T-helper 17 cell (primary cell): Measurements from ENCODE around the gene RAC2. TPM values are rescaled to one million over a fixed set of nuclear protein-coding genes. Genes with fewer than 3 reads are reported as not detected.

Experiments
- ATAC-seq: fragments of 150-1000 bp; cut with Tn5 transposase; 2 replicates; pipeline ENCODE4 v1.10.0; 2021; ENCODE audit warnings: mild to moderate bottlenecking, moderate library complexity
- DNase-seq, 3 donors: peaks; one replicate each; pipeline versions ENCODE4 v3.0.0 to v3.0.0-alpha.2; 2020 to 2021
- H3K9me3 ChIP-seq: one replicate; pipeline ENCODE4 v1.7.0; 2013; ENCODE audit warnings: low read length, mild to moderate bottlenecking; ENCODE audit not compliant: control insufficient read depth, poor library complexity, severe bottlenecking
- H3K27ac Mint-ChIP-seq: one replicate; pipeline ENCODE4 v1.8.0; 2022; ENCODE audit warnings: mild to moderate bottlenecking, moderate library complexity, mixed read lengths
- H3K27me3 Mint-ChIP-seq: one replicate; pipeline ENCODE4 v1.8.0; 2022; ENCODE audit warnings: mixed read lengths
- H3K36me3 Mint-ChIP-seq: one replicate; pipeline ENCODE4 v1.8.0; 2022; ENCODE audit warnings: low read depth, mixed read lengths
- H3K4me1 Mint-ChIP-seq: one replicate; pipeline ENCODE4 v1.8.0; 2022; ENCODE audit warnings: mild to moderate bottlenecking, mixed read lengths
- H3K4me3 Mint-ChIP-seq: one replicate; pipeline ENCODE4 v1.8.0; 2022; ENCODE audit warnings: mild to moderate bottlenecking, moderate library complexity, mixed read lengths
- total RNA-seq, 4 donors: library from RNA in 2 of 4; stranded (reverse) in 2 of 4; gene quantifications; one replicate each; pipeline ENCODE4 v1.2.3 and lab custom pipeline; 2022 to 2026

RAC2 gene
- total RNA-seq, 2 donors from 2014 or later: 297 to 478 TPM

DNA sequence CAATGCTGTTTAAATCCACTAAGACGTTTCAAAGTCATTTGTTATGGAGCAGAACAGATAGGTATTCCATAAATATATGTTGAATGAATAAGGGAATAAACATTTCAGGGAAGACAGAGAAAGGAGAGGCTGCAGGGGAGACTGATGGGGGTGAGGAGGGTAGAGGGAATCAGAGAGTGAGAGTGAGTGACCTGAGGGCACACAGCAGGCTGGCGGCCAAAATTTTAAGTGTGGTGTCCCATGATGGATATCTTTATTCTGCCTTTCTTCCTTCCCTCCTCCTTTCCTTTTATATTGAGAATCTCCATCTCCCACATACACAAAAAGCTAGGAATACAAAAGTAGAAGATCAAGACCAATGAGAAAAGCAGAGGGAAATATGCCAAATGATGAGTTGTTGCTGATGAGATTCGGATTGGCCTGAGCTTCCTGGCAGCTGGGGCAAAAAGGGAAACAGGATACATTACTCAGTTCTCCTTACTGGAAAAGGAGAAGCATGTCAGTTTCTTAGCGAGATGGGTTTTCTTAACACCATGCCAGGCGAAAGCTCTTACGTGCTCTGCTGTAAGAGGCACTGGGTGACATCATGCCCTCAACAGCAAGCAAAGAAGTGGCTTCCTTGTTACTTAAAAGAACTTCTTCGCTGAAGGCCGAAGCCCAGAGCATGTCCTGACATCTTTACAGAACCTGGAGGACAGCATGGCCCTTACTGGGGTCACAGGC is 27.0 kb upstream of the RAC2 start:
- no peaks in the 10 kb centered on the region for H3K27me3 Mint-ChIP-seq
- DNase-seq (no peak), ATAC-seq (no peak)
- peaks cover 31% of the 10 kb centered on the region for H3K4me1 Mint-ChIP-seq
- H3K36me3 Mint-ChIP-seq: no peaks in the 10 kb centered on the region
- no peak overlapping the region for H3K4me3 Mint-ChIP-seq
- H3K9me3 ChIP-seq: no peaks in the 10 kb centered on the region
- peak overlapping the region; percentile 92 for H3K27ac Mint-ChIP-seq

DNA sequence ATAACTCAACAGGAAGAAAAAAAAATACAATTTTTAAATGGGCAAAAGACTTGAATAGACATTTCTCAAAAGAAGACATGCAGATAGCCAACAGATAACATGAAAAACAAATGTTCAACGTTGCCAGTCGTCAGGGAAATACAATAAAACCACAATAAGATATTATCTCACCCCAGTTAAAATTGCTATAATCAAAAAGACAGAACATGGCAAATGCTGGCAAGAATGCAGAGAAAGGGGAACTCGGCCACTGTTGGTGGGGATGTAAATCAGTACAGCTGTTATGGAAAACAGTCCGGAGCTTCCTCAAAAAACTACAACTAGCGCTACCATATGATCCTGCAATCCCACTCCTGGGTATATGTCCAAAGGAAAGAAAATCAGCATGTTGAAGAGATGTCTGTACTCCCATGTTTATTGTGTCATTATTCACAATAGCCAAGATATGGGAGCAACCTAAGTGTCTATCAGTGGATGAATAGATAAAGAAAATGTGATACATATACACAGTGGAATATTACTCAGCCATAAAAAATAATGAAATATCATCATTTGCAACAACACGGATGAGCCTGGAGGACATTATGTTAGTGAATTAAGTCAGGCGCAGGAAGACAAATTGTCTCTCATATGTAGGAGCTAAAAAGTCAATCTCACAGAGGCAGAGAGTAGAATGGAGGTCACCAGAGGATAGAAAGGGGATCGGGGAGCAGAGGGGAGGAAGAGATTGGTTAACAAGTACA is 26.0 kb upstream of the RAC2 start:
- peak overlapping the region; percentile 92 for H3K27ac Mint-ChIP-seq
- peaks cover 29% of the 10 kb centered on the region for H3K4me1 Mint-ChIP-seq
- ATAC-seq (peak; percentile 26), DNase-seq (no peak)
- no peaks in the 10 kb centered on the region for H3K9me3 ChIP-seq
- H3K27me3 Mint-ChIP-seq: no peaks in the 10 kb centered on the region
- H3K36me3 Mint-ChIP-seq: no peaks in the 10 kb centered on the region
- H3K4me3 Mint-ChIP-seq: peak overlapping the region; percentile 63

DNA sequence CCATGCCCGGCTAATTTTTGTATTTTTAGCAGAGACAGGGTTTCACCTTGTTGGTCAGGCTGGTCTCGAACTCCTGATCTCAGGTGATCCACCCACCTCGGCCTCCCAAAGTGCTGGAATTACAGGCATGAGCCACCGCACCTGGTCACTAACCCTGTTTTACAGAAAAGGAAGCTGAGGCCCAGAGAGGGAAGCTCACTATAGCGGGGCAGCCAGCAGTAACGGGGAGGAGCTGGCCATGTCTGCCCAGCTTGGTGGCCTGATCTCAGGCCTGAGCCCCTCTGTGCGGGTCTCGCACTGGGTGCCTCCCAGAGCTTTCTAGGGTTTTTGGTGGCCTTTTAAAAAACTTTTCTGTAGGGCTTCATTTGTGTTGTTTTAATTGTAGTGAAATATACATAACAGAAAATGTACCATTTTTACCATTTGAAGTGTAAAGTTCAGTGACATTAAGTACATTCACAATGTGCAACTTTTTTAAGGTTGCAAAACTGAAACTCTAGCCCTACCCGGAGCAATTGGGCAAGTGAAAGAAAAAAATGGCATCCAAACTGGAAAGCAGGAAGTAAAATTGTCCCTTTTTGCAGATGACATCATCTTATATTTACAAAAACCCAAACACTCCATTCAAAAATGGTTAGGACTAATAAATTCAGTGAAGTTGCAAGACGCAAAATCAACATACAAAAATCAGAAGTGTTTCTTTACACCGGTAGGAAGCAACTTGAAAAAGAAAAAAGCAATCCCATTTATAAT is 23.8 kb upstream of the RAC2 start:
- DNase-seq: no peak
- peak overlapping the region; percentile 88 for H3K4me3 Mint-ChIP-seq
- H3K27ac Mint-ChIP-seq: peak overlapping the region; percentile 96
- no peak for ATAC-seq
- peaks cover 29% of the 10 kb centered on the region for H3K4me1 Mint-ChIP-seq
- no peaks in the 10 kb centered on the region for H3K27me3 Mint-ChIP-seq
- H3K36me3 Mint-ChIP-seq: no peaks in the 10 kb centered on the region
- no peaks in the 10 kb centered on the region for H3K9me3 ChIP-seq

DNA sequence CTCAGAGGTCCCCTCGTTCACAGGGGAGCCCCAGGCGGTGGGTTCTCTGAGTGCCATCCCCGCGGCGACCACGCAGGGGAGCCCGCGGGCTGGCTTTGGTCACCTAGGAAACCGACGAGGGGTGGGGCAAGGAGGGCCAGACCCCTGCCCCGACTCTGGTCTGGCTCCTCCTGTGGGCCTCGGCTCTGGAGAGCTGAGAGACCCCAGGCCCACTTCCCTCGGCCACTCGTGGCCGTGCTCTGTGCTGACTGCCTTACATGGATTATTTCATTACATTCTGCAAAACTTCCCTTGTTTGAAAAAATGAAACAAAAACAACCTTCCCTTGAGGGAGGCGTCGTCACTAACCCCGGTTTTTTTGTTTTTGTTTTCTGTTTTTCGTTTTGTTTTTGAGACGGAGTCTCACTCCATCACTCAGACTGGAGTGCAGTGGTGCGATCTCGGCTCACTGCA is 23.1 kb upstream of the RAC2 start:
- Mint-ChIP-seq H3K4me3 (peak overlapping the region; percentile 88), H3K27ac (peak overlapping the region; percentile 96), H3K27me3 (no peaks in the 10 kb centered on the region), H3K36me3 (no peaks in the 10 kb centered on the region), H3K4me1 (peaks cover 32% of the 10 kb centered on the region)
- ATAC-seq (peak; percentile 91), DNase-seq (peak; percentile 64 to 69 (median 67))
- no peaks in the 10 kb centered on the region for H3K9me3 ChIP-seq

DNA sequence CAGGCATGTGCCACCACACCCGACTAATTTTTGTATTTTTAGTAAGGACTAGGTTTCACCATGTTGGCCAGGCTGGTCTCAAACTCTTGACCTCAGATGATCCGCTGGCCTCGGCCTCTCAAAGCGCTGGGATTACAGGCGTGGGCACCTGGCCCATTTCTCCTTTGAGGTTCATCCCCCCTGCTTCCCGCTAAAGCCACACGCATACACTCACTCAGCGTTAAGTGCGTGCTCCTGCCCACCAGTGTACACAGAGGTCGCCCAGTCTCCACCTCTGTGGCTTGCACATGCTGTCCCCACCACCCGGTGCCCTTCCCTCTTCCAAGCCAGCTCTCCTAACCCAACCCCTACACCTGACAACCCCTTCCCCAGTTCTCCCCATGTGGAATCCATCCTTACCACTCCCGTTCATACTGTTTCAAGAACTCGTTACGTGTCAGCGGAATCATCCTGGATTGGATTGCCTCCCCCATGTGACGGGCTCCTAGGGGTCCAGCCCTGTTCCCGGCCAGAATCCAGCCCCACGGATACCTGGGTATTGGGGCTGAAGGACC is 22.6 kb upstream of the RAC2 start:
- Mint-ChIP-seq H3K36me3 (no peaks in the 10 kb centered on the region), H3K27me3 (no peaks in the 10 kb centered on the region), H3K27ac (peak overlapping the region; percentile 96), H3K4me3 (peak overlapping the region; percentile 88), H3K4me1 (peaks cover 28% of the 10 kb centered on the region)
- no peaks in the 10 kb centered on the region for H3K9me3 ChIP-seq
- ATAC-seq (peak; percentile 5), DNase-seq (no peak)

DNA sequence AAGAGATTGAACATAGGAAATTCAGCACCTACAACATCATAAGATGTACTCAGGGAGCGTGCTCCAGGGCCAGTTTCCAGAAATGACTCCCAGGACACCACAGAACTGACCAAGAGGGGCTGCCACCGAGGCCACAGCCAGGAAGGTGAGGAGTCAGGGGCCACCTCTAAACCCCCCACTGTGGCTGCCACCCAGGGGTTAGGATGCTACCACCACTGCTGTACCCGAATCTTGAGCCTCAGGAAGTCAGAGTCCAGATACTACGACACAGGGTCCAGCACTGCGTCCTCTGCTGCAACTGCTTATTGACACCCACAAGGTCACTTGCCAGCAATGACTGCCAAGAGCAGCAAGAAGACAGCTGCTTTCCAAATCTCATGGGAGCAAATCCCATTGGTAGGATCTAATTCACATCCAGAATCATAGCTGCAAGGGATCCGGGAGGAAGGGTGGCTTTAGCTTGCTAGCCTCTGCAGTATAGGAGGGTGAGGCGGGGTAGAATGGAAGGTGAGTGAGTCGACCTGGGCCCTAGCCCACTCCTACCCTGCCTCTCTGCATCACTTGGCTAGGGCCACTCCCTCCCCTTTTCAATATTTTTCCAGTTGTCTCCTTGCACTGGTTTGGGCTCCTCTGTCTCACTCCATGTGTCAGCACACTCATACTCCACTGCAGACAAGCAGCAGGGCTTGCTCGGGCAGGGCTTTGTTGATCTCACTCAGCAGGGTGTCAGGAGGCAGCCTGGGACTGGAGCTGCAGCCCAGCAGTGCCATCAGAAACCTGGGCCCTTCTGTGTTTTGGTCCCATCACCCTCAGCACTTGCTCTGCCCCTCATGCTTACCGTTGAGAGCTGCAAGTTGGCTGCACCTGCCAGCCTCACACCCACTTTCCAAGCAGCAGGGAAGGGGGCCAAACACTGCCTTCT is 20.2 kb upstream of the RAC2 start:
- H3K4me3 Mint-ChIP-seq: no peak overlapping the region
- H3K4me1 Mint-ChIP-seq: peaks cover 28% of the 10 kb centered on the region
- peaks cover 6% of the 10 kb centered on the region for H3K27me3 Mint-ChIP-seq
- H3K9me3 ChIP-seq: no peaks in the 10 kb centered on the region
- H3K36me3 Mint-ChIP-seq: no peaks in the 10 kb centered on the region
- ATAC-seq (no peak), DNase-seq (no peak)
- no peak overlapping the region for H3K27ac Mint-ChIP-seq

DNA sequence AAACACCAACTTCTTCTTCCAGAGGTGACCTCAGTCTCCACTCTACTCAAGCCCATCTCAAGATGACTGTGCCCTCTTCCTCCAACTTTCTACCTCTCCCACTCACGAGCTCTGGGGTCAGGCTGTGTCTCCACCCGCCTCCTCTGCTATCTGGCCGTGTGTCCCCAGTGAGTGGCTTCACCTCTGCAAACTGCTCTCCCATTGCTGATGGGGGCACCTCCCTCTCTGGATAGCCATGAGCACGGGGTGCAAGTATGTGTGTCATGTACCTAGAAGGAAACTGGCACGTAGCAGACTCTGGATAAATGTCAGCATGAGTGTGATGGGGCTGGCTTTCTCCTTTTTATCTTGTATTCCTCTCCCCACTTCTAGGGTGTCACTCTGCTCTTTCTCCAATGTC is 18.3 kb upstream of the RAC2 start:
- Mint-ChIP-seq H3K36me3 (no peaks in the 10 kb centered on the region), H3K27me3 (peaks cover 6% of the 10 kb centered on the region), H3K4me3 (no peak overlapping the region), H3K4me1 (peaks cover 23% of the 10 kb centered on the region), H3K27ac (no peak overlapping the region)
- DNase-seq (no peak), ATAC-seq (no peak)
- no peaks in the 10 kb centered on the region for H3K9me3 ChIP-seq

DNA sequence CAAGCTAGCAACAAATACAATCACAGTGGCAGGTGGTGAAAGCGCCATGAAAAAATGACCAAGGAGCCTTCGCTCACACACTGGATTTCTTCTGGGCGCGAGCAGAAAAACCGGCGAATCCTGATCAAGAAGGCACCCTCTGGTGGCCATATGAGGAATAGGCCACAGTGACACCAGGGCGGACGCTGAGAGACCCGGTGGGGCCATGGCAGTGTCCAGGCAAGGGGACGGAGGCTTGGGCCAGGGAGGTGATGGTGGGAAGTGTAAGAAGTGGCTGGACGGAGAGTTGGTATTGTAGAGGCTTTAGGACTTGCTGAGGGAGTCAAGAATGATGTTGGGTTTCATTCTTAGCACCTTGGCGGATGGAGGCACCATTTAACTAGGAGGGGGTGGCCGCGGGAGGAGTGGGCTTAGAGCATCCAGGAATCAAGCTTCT is 16.9 kb upstream of the RAC2 start:
- no peaks in the 10 kb centered on the region for H3K36me3 Mint-ChIP-seq
- peak; percentile 34 to 44 (median 41) for DNase-seq
- ATAC-seq: peak; percentile 79
- H3K4me3 Mint-ChIP-seq: peak overlapping the region; percentile 54
- peaks cover 6% of the 10 kb centered on the region for H3K27me3 Mint-ChIP-seq
- peaks cover 20% of the 10 kb centered on the region for H3K4me1 Mint-ChIP-seq
- no peaks in the 10 kb centered on the region for H3K9me3 ChIP-seq
- H3K27ac Mint-ChIP-seq: peak overlapping the region; percentile 88

DNA sequence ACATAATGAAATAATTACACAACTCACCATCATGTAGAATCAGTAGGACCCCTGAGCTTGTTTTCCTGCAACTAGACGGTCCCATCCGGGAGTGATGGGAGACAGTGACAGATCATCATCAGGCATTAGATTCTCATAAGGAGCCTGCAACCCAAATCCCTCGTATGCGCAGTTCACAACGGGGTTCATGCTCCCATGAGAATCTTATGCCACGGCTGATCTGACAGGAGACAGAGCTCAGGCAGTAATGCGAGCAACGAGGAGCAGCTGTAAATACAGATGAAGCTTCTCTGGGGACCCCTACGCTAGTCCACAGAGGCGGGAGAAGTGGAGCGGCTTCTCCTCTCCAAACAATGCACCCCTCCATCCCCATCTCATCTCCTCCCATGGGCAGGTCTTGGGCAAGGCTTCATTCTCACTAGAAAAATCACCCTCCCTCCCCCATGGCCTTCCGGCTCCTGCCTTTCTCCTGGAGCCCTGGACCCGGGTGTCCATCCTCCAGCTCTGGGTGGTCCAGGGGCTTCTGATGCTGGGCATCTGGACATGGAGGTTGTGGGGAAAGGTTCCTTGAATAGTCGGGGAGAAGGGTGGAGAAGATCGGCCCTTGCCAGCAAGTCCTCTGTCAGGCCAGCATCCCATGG is 16.2 kb upstream of the RAC2 start:
- Mint-ChIP-seq H3K27ac (peak overlapping the region; percentile 88), H3K4me3 (peak overlapping the region; percentile 54), H3K36me3 (no peaks in the 10 kb centered on the region), H3K27me3 (peaks cover 6% of the 10 kb centered on the region), H3K4me1 (peaks cover 23% of the 10 kb centered on the region)
- ATAC-seq (no peak), DNase-seq (no peak)
- no peaks in the 10 kb centered on the region for H3K9me3 ChIP-seq

DNA sequence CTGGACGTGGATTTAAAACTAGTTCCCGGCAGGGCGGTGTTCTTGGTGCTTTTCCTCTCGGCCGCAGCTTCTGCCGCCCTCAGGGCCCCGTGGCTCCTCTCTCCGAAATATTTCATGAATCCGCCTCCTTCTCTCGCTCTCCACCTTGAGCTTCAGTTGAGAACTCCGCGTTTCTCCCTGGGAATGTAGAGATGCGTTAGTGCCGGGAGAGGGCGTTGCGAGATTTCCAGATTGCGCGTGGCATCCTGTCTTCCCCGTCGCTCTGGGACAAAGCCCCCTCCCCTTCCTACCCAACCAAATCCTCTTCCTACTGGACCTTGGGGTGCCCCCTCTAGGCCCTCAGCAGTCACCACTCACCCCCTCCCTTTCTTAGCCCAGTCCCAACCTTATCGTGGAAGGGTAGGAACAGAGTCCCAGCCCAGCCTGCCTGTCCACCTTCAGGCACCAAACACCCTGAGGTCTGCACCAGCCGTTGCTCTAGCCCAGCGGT is 15.5 kb upstream of the RAC2 start:
- no peaks in the 10 kb centered on the region for H3K36me3 Mint-ChIP-seq
- H3K27me3 Mint-ChIP-seq: peaks cover 6% of the 10 kb centered on the region
- H3K9me3 ChIP-seq: no peaks in the 10 kb centered on the region
- H3K4me3 Mint-ChIP-seq: peak overlapping the region; percentile 25
- H3K27ac Mint-ChIP-seq: peak overlapping the region; percentile 34
- peaks cover 25% of the 10 kb centered on the region for H3K4me1 Mint-ChIP-seq
- DNase-seq (no peak), ATAC-seq (peak; percentile 45)

DNA sequence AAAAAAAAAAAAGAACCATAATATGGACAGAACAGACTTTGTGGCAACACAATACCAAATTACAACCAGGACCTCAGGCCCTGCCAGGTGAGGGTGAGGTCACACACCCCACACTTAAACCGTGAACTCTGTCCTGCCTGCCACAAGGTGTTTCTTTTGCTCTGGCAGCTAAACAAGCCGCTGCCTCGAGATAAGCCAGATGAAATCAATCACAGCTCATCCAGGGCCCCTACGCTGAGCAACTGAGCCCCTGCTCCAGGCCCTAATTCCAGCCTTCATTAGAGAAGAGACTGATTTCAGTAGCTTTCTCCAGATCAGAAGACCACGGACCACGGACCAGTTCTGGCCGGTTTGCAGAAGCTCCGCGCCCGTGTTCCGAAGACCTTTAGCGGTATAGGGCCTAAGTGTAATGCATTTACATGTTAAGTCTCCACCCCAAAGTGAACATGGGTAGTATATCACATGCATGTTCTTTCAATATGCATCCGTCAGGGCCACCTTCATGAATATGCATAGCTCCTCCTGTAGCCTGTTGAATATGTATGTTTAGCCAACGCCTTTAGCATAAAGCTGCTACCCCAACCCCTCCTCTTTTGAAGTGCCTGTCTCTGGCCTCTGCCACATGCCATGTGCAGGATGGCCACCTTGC is 14.8 kb upstream of the RAC2 start:
- no peak overlapping the region for H3K4me3 Mint-ChIP-seq
- H3K9me3 ChIP-seq: no peaks in the 10 kb centered on the region
- H3K36me3 Mint-ChIP-seq: no peaks in the 10 kb centered on the region
- peaks cover 6% of the 10 kb centered on the region for H3K27me3 Mint-ChIP-seq
- peaks cover 28% of the 10 kb centered on the region for H3K4me1 Mint-ChIP-seq
- peak overlapping the region; percentile 34 for H3K27ac Mint-ChIP-seq
- ATAC-seq: no peak
- no peak for DNase-seq
